Measurements from ENCODE around the gene DRC1. TPM values are rescaled to one million over a fixed set of nuclear protein-coding genes. Genes with fewer than 3 reads are reported as not detected.
A peak's percentile ranks its signal among the peaks of the same experiment; 100 is the strongest.

The DRC1 gene
- total and polyA plus RNA-seq, 2 of the 13 experiments (the other 11 are each of a cell fraction or from before 2014, with no cell fraction given) = 0.07 TPM; not detected in 1

DNA sequence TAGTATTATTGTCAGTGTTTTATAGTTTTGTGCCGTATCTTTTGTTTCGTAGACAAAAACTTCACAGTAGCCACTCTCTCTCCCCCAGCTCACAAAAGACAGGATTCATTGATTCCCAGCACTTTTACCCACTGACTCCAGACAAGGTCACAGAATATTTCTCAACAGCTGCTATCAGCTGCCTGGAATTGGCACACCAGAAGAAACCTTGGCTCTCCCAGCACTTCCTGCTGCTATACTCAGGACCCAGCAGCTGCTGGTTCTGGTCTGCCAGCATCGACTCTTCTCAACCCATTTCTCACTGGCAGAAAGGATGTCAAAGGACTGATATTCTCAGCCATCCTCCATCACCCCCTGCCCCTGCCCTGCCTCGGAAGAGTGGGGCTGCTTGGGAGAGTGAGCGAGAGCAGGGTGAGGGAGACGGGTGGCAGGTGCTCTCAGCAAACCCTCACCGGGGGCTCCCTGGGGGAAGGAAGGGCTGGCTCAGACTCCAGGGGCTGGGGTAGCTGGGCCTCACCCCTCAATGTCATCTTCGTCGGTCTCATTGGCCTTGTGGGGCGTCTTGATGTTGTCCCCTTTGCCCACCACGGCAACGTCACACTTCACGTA, 82.3 kb downstream of the DRC1 start (continued):
- TF ChIP-seq RORA (CRISPR knock-in tag; IDR thresholded peaks at IDR 0.05) = no peak
- peak; percentile 78; the same call in 1 of the 2 replicates for TF ChIP-seq PPARG (CRISPR knock-in tag; conservative IDR thresholded peaks at IDR 0.05)
- no peak for TF ChIP-seq ZBTB21 (CRISPR knock-in tag; IDR thresholded peaks at IDR 0.05)
- 0 out of 2 replicates have a peak, but pooled peaks have one; percentile 13 for TF ChIP-seq GABPB1 (CRISPR knock-in tag; IDR thresholded peaks at IDR 0.05)
- TF ChIP-seq, protein P1, sequence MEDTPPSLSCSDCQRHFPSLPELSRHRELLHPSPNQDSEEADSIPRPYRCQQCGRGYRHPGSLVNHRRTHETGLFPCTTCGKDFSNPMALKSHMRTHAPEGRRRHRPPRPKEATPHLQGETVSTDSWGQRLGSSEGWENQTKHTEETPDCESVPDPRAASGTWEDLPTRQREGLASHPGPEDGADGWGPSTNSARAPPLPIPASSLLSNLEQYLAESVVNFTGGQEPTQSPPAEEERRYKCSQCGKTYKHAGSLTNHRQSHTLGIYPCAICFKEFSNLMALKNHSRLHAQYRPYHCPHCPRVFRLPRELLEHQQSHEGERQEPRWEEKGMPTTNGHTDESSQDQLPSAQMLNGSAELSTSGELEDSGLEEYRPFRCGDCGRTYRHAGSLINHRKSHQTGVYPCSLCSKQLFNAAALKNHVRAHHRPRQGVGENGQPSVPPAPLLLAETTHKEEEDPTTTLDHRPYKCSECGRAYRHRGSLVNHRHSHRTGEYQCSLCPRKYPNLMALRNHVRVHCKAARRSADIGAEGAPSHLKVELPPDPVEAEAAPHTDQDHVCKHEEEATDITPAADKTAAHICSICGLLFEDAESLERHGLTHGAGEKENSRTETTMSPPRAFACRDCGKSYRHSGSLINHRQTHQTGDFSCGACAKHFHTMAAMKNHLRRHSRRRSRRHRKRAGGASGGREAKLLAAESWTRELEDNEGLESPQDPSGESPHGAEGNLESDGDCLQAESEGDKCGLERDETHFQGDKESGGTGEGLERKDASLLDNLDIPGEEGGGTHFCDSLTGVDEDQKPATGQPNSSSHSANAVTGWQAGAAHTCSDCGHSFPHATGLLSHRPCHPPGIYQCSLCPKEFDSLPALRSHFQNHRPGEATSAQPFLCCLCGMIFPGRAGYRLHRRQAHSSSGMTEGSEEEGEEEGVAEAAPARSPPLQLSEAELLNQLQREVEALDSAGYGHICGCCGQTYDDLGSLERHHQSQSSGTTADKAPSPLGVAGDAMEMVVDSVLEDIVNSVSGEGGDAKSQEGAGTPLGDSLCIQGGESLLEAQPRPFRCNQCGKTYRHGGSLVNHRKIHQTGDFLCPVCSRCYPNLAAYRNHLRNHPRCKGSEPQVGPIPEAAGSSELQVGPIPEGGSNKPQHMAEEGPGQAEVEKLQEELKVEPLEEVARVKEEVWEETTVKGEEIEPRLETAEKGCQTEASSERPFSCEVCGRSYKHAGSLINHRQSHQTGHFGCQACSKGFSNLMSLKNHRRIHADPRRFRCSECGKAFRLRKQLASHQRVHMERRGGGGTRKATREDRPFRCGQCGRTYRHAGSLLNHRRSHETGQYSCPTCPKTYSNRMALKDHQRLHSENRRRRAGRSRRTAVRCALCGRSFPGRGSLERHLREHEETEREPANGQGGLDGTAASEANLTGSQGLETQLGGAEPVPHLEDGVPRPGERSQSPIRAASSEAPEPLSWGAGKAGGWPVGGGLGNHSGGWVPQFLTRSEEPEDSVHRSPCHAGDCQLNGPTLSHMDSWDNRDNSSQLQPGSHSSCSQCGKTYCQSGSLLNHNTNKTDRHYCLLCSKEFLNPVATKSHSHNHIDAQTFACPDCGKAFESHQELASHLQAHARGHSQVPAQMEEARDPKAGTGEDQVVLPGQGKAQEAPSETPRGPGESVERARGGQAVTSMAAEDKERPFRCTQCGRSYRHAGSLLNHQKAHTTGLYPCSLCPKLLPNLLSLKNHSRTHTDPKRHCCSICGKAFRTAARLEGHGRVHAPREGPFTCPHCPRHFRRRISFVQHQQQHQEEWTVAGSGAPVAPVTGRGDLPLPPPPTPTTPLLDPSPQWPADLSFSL (CRISPR knock-in tag; IDR thresholded peaks at IDR 0.05) = no peak
- TF ChIP-seq, protein P2, sequence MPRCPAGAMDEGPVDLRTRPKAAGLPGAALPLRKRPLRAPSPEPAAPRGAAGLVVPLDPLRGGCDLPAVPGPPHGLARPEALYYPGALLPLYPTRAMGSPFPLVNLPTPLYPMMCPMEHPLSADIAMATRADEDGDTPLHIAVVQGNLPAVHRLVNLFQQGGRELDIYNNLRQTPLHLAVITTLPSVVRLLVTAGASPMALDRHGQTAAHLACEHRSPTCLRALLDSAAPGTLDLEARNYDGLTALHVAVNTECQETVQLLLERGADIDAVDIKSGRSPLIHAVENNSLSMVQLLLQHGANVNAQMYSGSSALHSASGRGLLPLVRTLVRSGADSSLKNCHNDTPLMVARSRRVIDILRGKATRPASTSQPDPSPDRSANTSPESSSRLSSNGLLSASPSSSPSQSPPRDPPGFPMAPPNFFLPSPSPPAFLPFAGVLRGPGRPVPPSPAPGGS (CRISPR knock-in tag; IDR thresholded peaks at IDR 0.05) = no peak
- TF ChIP-seq, protein P3, sequence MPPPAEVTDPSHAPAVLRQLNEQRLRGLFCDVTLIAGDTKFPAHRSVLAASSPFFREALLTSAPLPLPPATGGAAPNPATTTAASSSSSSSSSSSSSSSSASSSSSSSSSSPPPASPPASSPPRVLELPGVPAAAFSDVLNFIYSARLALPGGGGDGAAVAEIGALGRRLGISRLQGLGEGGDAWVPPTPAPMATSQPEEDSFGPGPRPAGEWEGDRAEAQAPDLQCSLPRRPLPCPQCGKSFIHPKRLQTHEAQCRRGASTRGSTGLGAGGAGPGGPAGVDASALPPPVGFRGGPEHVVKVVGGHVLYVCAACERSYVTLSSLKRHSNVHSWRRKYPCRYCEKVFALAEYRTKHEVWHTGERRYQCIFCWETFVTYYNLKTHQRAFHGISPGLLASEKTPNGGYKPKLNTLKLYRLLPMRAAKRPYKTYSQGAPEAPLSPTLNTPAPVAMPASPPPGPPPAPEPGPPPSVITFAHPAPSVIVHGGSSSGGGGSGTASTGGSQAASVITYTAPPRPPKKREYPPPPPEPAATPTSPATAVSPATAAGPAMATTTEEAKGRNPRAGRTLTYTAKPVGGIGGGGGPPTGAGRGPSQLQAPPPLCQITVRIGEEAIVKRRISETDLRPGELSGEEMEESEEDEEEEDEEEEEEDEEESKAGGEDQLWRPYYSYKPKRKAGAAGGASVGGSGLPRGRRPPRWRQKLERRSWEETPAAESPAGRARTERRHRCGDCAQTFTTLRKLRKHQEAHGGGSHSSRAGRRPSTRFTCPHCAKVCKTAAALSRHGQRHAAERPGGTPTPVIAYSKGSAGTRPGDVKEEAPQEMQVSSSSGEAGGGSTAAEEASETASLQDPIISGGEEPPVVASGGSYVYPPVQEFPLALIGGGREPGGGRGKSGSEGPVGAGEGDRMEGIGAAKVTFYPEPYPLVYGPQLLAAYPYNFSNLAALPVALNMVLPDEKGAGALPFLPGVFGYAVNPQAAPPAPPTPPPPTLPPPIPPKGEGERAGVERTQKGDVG (CRISPR knock-in tag; IDR thresholded peaks at IDR 0.05; ENCODE audit: borderline replicate concordance) = no peak
- 0 out of 2 replicates have a peak, but pooled peaks have one; percentile 30 for TF ChIP-seq GATAD2A (CRISPR knock-in tag; IDR thresholded peaks at IDR 0.05)
- TF ChIP-seq HNF4A (CRISPR knock-in tag; IDR thresholded peaks at IDR 0.05) = 0 out of 2 replicates have a peak, but pooled peaks have one; percentile 8
- TF ChIP-seq CEBPG (CRISPR knock-in tag; IDR thresholded peaks at IDR 0.05) = peak; percentile 41; the same call in 1 of the 2 replicates
- TF ChIP-seq CEBPB (IDR thresholded peaks at IDR 0.05; ENCODE audit: borderline replicate concordance, low read depth, low read length) = peak; percentile 87
- no peak for TF ChIP-seq ARHGAP35 (CRISPR knock-in tag; IDR thresholded peaks at IDR 0.05; ENCODE audit: borderline replicate concordance)
- no peak for TF ChIP-seq MIER2 (CRISPR knock-in tag; IDR thresholded peaks at IDR 0.05)
- TF ChIP-seq POLR2AphosphoS5 (IDR thresholded peaks at IDR 0.05; ENCODE audit: low read depth, low read length) = no peak
- TF ChIP-seq DMAP1 (CRISPR knock-in tag; IDR thresholded peaks at IDR 0.05) = no peak
- no peak for TF ChIP-seq EP300 (IDR thresholded peaks at IDR 0.05; ENCODE audit: low read depth in 2 of 2, low read length in 2 of 2)
- TF ChIP-seq EP300 (CRISPR knock-in tag; IDR thresholded peaks at IDR 0.05; ENCODE audit: borderline replicate concordance) = no peak
- no peak for TF ChIP-seq SNAI1 (CRISPR knock-in tag; IDR thresholded peaks at IDR 0.05; ENCODE audit: borderline replicate concordance)
- TF ChIP-seq ZNF460 (CRISPR knock-in tag; IDR thresholded peaks at IDR 0.05; ENCODE audit: borderline replicate concordance) = no peak
- 0 out of 2 replicates have a peak, but pooled peaks have one; percentile 22 for TF ChIP-seq ZNF598 (CRISPR knock-in tag; IDR thresholded peaks at IDR 0.05; ENCODE audit: borderline replicate concordance)
